Right atrium auricular region (tissue), 2 donors: ENCODE measurements around the gene CCSAP. TPM values are rescaled to one million over a fixed set of nuclear protein-coding genes. Genes with fewer than 3 reads are reported as not detected.
A peak's percentile ranks its signal among the peaks of the same experiment; 100 is the strongest.

Source experiments
- DNase-seq: peaks from one replicate; pipeline ENCODE4 v3.0.0-alpha.2; 2019; ENCODE audit warnings: low spot score
- H3K27ac ChIP-seq, 2 donors: fragments of 200-600 bp; sonication (generic); 1 replicate in 1 of 2; 2 replicates in 1 of 2; pipeline ENCODE4 v1.5.1; 2016 to 2019
- H3K27me3 ChIP-seq, 2 donors: fragments of 200-600 bp; sonication (generic); one replicate each; pipeline versions ENCODE4 v1.5.1 to v1.6.0; 2017 to 2019
- H3K36me3 ChIP-seq: fragments of 200-600 bp; sonication (generic); one replicate; pipeline ENCODE4 v1.5.1; 2016
- H3K4me1 ChIP-seq, 2 donors: fragments of 200-600 bp; sonication (generic); one replicate each; pipeline versions ENCODE4 v1.5.1 to v1.6.0; 2017 to 2019
- H3K4me3 ChIP-seq, 2 donors: fragments of 200-600 bp; sonication (generic); 1 replicate in 1 of 2; 2 replicates in 1 of 2; pipeline ENCODE4 v1.5.1; 2017 to 2019; ENCODE audit warnings: mild to moderate bottlenecking in 1 of 2, moderate library complexity in 1 of 2
- H3K9me3 ChIP-seq, 2 donors: fragments of 200-600 bp; sonication (generic); one replicate each; pipeline ENCODE4 v1.5.1; 2019
- total RNA-seq, 2 donors: library from RNA; depleted of rRNA; stranded (reverse); fragments of >200 nt; gene quantifications; one replicate each; pipeline ENCODE4 v1.1.0, GENCODE V29; 2016
- TF ChIP-seq, protein P1 (sequence below), 2 donors: fragments of 200-600 bp; sonication (generic); IDR thresholded peaks; one replicate each; pipeline ENCODE4 v1.5.1; 2019; ENCODE audit warnings: antibody characterized with exemption in 2 of 2

The CCSAP gene
- total RNA-seq, 2 donors from 2014 or later: 2.6 to 2.7 TPM

GRCh38 chr1:229323885-229324553, 18.8 kb downstream of the CCSAP start:
- H3K4me1 ChIP-seq: no peaks in the 10 kb centered on the region
- H3K36me3 ChIP-seq: peaks cover 40% of the 10 kb centered on the region
- H3K9me3 ChIP-seq: no peaks in the 10 kb centered on the region
- no peak for DNase-seq
- TF ChIP-seq, protein P1, sequence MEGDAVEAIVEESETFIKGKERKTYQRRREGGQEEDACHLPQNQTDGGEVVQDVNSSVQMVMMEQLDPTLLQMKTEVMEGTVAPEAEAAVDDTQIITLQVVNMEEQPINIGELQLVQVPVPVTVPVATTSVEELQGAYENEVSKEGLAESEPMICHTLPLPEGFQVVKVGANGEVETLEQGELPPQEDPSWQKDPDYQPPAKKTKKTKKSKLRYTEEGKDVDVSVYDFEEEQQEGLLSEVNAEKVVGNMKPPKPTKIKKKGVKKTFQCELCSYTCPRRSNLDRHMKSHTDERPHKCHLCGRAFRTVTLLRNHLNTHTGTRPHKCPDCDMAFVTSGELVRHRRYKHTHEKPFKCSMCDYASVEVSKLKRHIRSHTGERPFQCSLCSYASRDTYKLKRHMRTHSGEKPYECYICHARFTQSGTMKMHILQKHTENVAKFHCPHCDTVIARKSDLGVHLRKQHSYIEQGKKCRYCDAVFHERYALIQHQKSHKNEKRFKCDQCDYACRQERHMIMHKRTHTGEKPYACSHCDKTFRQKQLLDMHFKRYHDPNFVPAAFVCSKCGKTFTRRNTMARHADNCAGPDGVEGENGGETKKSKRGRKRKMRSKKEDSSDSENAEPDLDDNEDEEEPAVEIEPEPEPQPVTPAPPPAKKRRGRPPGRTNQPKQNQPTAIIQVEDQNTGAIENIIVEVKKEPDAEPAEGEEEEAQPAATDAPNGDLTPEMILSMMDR (IDR thresholded peaks at IDR 0.05): no peak
- no peak overlapping the region for H3K4me3 ChIP-seq
- H3K27me3 ChIP-seq: no peaks in the 10 kb centered on the region
- no peak overlapping the region for H3K27ac ChIP-seq

DNA sequence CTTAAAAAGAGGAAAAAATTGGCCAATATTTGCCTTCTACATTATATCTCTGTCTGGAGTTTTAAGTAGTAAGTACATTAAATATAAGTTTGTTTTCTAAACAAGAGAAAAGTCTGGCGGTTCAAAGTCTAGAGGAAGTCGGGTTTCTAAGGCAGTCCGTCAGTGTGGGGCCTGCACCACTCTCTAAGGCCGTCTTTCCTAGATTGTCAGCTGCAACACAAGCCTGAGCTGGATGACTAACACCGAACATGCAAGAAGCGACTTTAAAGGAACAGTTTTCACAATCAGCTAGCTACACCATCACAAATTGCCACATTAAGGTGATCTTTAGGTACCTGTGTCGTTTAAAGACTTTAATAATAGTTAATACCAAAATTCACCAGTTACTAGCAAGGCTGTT, 19.6 kb downstream of the CCSAP start:
- Histone ChIP-seq H3K36me3 (peaks cover 41% of the 10 kb centered on the region), H3K27me3 (no peaks in the 10 kb centered on the region), H3K27ac (no peak overlapping the region), H3K9me3 (no peaks in the 10 kb centered on the region), H3K4me3 (no peak overlapping the region), H3K4me1 (no peaks in the 10 kb centered on the region)
- no peak for DNase-seq
- TF ChIP-seq, protein P1 (IDR thresholded peaks at IDR 0.05): no peak

DNA sequence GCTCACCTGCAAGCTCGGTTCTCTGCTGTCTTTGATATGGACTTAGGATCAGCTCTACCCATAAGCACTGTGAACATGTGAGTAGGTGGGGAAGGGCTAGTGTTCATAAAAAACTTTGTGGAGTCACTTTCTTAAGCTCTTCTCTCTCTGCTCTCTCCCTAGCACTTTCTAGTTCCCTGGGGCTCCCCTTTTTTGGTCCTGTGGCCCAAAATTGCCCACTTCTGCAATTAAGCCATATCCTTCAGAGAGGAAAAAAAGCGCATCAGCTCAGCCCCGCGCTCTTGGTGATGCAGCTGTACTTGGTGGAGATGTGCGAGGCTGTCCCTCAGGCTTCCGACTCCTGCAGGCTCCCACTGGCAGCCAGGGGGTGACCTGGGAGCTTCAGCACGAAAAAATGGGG, 23.4 kb downstream of the CCSAP start:
- no peak for DNase-seq
- Histone ChIP-seq H3K27me3 (no peaks in the 10 kb centered on the region), H3K27ac (no peak overlapping the region), H3K9me3 (no peaks in the 10 kb centered on the region), H3K4me1 (no peaks in the 10 kb centered on the region), H3K4me3 (no peak overlapping the region), H3K36me3 (peaks cover 32% of the 10 kb centered on the region)
- TF ChIP-seq, protein P1 (IDR thresholded peaks at IDR 0.05): no peak

GRCh38 chr1:229318056-229318455, 24.8 kb downstream of the CCSAP start:
- H3K27me3 ChIP-seq: no peaks in the 10 kb centered on the region
- TF ChIP-seq, protein P1 (IDR thresholded peaks at IDR 0.05): no peak
- no peak for DNase-seq
- no peaks in the 10 kb centered on the region for H3K9me3 ChIP-seq
- H3K4me1 ChIP-seq: no peaks in the 10 kb centered on the region
- H3K4me3 ChIP-seq: no peak overlapping the region
- H3K27ac ChIP-seq: no peak overlapping the region
- peaks cover 21% of the 10 kb centered on the region for H3K36me3 ChIP-seq

GRCh38 chr1:229316166-229316565, 26.7 kb downstream of the CCSAP start:
- TF ChIP-seq, protein P1 (IDR thresholded peaks at IDR 0.05): no peak
- no peaks in the 10 kb centered on the region for H3K27me3 ChIP-seq
- no peak overlapping the region for H3K4me3 ChIP-seq
- H3K4me1 ChIP-seq: peaks cover 0 to 2% of the 10 kb centered on the region in 2 donors
- DNase-seq: no peak
- peaks cover 11% of the 10 kb centered on the region for H3K36me3 ChIP-seq
- H3K9me3 ChIP-seq: no peaks in the 10 kb centered on the region
- no peak overlapping the region for H3K27ac ChIP-seq

- DNase-seq: no peak
- Histone ChIP-seq H3K27me3 (no peaks in the 10 kb centered on the region), H3K4me3 (no peak overlapping the region), H3K4me1 (peaks cover 0 to 10% of the 10 kb centered on the region in 2 donors), H3K27ac (peak overlapping the region in 1 of 2 donors; percentile 46), H3K9me3 (no peaks in the 10 kb centered on the region), H3K36me3 (peaks cover 10% of the 10 kb centered on the region)
- TF ChIP-seq, protein P1 (IDR thresholded peaks at IDR 0.05): no peak
Measured at GRCh38 chr1:229310833-229311232, 32.0 kb downstream of the CCSAP start.
